OCI-LY7 (cell line): ENCODE data around the gene ABCA3. TPM values are rescaled to one million over a fixed set of nuclear protein-coding genes. Genes with fewer than 3 reads are reported as not detected.

Source experiments
- BruUV-seq: library from RNA; stranded (reverse); fragments of 400-500 nt; replicated peaks from 2 replicates; lab custom pipeline; 2021; lab: Mats Ljungman, UMichigan
- CTCF ChIA-PET: fragments of 300-600 bp; sonication (Branson Sonifier 250); formaldehyde crosslinking; loops from one replicate; lab custom pipeline; 2022; ENCODE audit warnings: antibody characterized with exemption; ENCODE audit not compliant: unreplicated experiment; lab: Charles Lee
- POLR2A ChIA-PET: fragments of 300-600 bp; sonication (Branson Sonifier 250); formaldehyde crosslinking; loops from one replicate; lab custom pipeline; 2022; ENCODE audit warnings: antibody characterized with exemption; lab: Charles Lee
- DNase-seq: peaks from one replicate; pipeline ENCODE4 v3.0.0-alpha.2; 2015; ENCODE audit warnings: low spot score
- H2AFZ ChIP-seq: fragments of 200-600 bp; sonication (generic), shearing (Covaris generic); 2 replicates; pipeline ENCODE4 v1.6.1; 2014; ENCODE audit warnings: mild to moderate bottlenecking, antibody characterized with exemption, low read length, moderate library complexity
- H3K27ac ChIP-seq: fragments of 200-600 bp; sonication (generic); 2 replicates; pipeline ENCODE4 v1.5.1; 2014; ENCODE audit warnings: mixed run types, low read depth, mild to moderate bottlenecking, moderate library complexity, low read length, inconsistent platforms; ENCODE audit not compliant: poor library complexity, severe bottlenecking
- H3K36me3 ChIP-seq: fragments of 200-600 bp; sonication (generic); 2 replicates; pipeline ENCODE4 v1.6.1; 2014; ENCODE audit warnings: mild to moderate bottlenecking, antibody characterized with exemption, low read length, moderate library complexity, mixed read lengths; ENCODE audit not compliant: insufficient read depth
- H3K4me1 ChIP-seq: fragments of 200-600 bp; sonication (generic); 2 replicates; pipeline ENCODE4 v1.5.1; 2014; ENCODE audit warnings: mild to moderate bottlenecking, low read length; ENCODE audit not compliant: insufficient read depth, poor library complexity, severe bottlenecking
- H3K4me2 ChIP-seq: fragments of 200-600 bp; sonication (generic); 2 replicates; pipeline ENCODE4 v1.6.1; 2014; ENCODE audit warnings: mild to moderate bottlenecking, low read length
- H3K4me3 ChIP-seq: fragments of 200-600 bp; sonication (generic); 2 replicates; pipeline ENCODE4 v1.5.1; 2014; ENCODE audit warnings: mild to moderate bottlenecking, low read depth, low read length; ENCODE audit not compliant: poor library complexity, severe bottlenecking
- H3K79me2 ChIP-seq: fragments of 200-600 bp; sonication (generic); 2 replicates; pipeline ENCODE4 v1.6.1; 2016; ENCODE audit warnings: low read depth, mild to moderate bottlenecking, low read length, moderate library complexity, mixed read lengths; ENCODE audit not compliant: insufficient read depth
- H3K9me2 ChIP-seq: fragments of 200-600 bp; sonication (generic); 2 replicates; pipeline ENCODE4 v1.6.1; 2016; ENCODE audit warnings: mild to moderate bottlenecking, low read length, mixed read lengths; ENCODE audit not compliant: insufficient read depth
- H3K9me3 ChIP-seq: fragments of 200-600 bp; sonication (generic); 2 replicates; pipeline ENCODE4 v1.6.1; 2014; ENCODE audit warnings: mild to moderate bottlenecking, mixed run types, low read length, mixed read lengths
- H4K20me1 ChIP-seq: fragments of 200-600 bp; sonication (generic); 2 replicates; pipeline ENCODE4 v1.6.1; 2014; ENCODE audit warnings: mild to moderate bottlenecking, antibody characterized with exemption, low read length, moderate library complexity, mixed read lengths; ENCODE audit not compliant: insufficient read depth
- CTCF ChIP-seq: fragments of 200-600 bp; sonication (generic); conservative IDR thresholded peaks from 2 replicates; pipeline ENCODE4 v1.5.1; 2014; ENCODE audit warnings: mild to moderate bottlenecking, antibody characterized with exemption, low read length, moderate library complexity, mixed read lengths
- EZH2phosphoT487 ChIP-seq: fragments of 200-600 bp; sonication (generic); IDR thresholded peaks from 2 replicates; pipeline ENCODE4 v1.6.1; 2018; ENCODE audit warnings: low read depth, borderline replicate concordance, mild to moderate bottlenecking, mixed run types, antibody characterized with exemption, low read length, moderate library complexity, mixed read lengths
- intact Hi-C: fragments of 100-400 bp; cut with micrococcal nuclease; formaldehyde crosslinking; loops from one replicate; pipeline ENCODE4 v1.10.0; 2022; ENCODE audit not compliant: unreplicated experiment
- total RNA-seq, 2 experiments: library from RNA; depleted of rRNA in 1 of 2; stranded (reverse); fragments of >200 nt in 1 of 2; shearing (Covaris generic) in 1 of 2; gene quantifications; 2 replicates each; pipeline ENCODE4 v1.2.3, GENCODE V29; 2014 to 2022

Gene ABCA3
- total RNA-seq, 2 experiments from 2014 or later: 0.23 TPM; not detected in 1

GRCh38 chr16:2385190-2385836 lies 44.8 kb upstream of the ABCA3 start:
- Histone ChIP-seq H3K79me2 (no peaks in the 10 kb centered on the region), H3K27ac (no peak overlapping the region), H2AFZ (no peak overlapping the region), H3K36me3 (no peaks in the 10 kb centered on the region), H3K9me2 (no peaks in the 10 kb centered on the region), H3K4me1 (no peaks in the 10 kb centered on the region), H3K4me2 (no peak overlapping the region), H3K4me3 (no peak overlapping the region), H3K9me3 (no peaks in the 10 kb centered on the region), H4K20me1 (no peaks in the 10 kb centered on the region)
- ChIA-PET POLR2A (no interaction called here), CTCF (interaction anchor here (0.6 kb wide), 1 partner anchor 512 kb away, joined by 3 read pairs; no protein-coding TSS in a partner anchor)
- TF ChIP-seq EZH2phosphoT487 (no peak), CTCF (no peak)
- intact Hi-C loops: no loop called here
- DNase-seq: no peak
- BruUV-seq: no TSS peak

- no TSS peak for BruUV-seq
- no peaks in the 10 kb centered on the region for H3K4me1 ChIP-seq
- H2AFZ ChIP-seq: no peak overlapping the region
- ChIA-PET CTCF (interaction anchor here (0.6 kb wide), 1 partner anchor 513 kb away, joined by 3 read pairs; no protein-coding TSS in a partner anchor), POLR2A (interaction anchor here (0.7 kb wide), 1 partner anchor 30 kb away, joined by 5 read pairs; no protein-coding TSS in a partner anchor)
- H3K27ac ChIP-seq: no peak overlapping the region
- intact Hi-C loops: no loop called here
- H3K36me3 ChIP-seq: no peaks in the 10 kb centered on the region
- no peaks in the 10 kb centered on the region for H3K9me3 ChIP-seq
- H3K9me2 ChIP-seq: no peaks in the 10 kb centered on the region
- no peaks in the 10 kb centered on the region for H4K20me1 ChIP-seq
- no peak overlapping the region for H3K4me2 ChIP-seq
- TF ChIP-seq EZH2phosphoT487 (no peak), CTCF (no peak)
- no peak overlapping the region for H3K4me3 ChIP-seq
- no peaks in the 10 kb centered on the region for H3K79me2 ChIP-seq
- no peak for DNase-seq
Measured at GRCh38 chr16:2384426-2384825, 43.9 kb upstream of the ABCA3 start.

- Histone ChIP-seq H3K4me3 (no peak overlapping the region), H3K4me1 (no peaks in the 10 kb centered on the region), H3K79me2 (no peaks in the 10 kb centered on the region), H3K9me2 (no peaks in the 10 kb centered on the region), H3K4me2 (no peak overlapping the region), H3K27ac (no peak overlapping the region), H4K20me1 (no peaks in the 10 kb centered on the region), H2AFZ (no peak overlapping the region), H3K9me3 (no peaks in the 10 kb centered on the region), H3K36me3 (no peaks in the 10 kb centered on the region)
- no TSS peak for BruUV-seq
- intact Hi-C loops: no loop called here
- TF ChIP-seq CTCF (no peak), EZH2phosphoT487 (no peak)
- CTCF ChIA-PET: no interaction called here
- no peak for DNase-seq
- POLR2A ChIA-PET: no interaction called here
Measured at GRCh38 chr16:2383501-2383900, 43.0 kb upstream of the ABCA3 start.
